ENCODE data around the gene CTNNA1.

Gene CTNNA1

GRCh38 chr5:138849882-138850281 is 96.7 kb downstream of the CTNNA1 start:
- no peak for DNase-seq (ENCODE audit: low read depth)

- DNase-seq (ENCODE audit: low read depth), result no peak
Observed at GRCh38 chr5:138850865-138851435, 97.7 kb downstream of the CTNNA1 start.

GRCh38 chr5:138853132-138853531 is 99.9 kb downstream of the CTNNA1 start:
- DNase-seq (ENCODE audit: low read depth), result no peak

GRCh38 chr5:138867011-138867410 is 113.8 kb downstream of the CTNNA1 start:
- no peak for DNase-seq (ENCODE audit: low read depth)

- DNase-seq (ENCODE audit: low read depth), result no peak
Observed at GRCh38 chr5:138869038-138869437, 115.8 kb downstream of the CTNNA1 start.

GRCh38 chr5:138869763-138870500 is 116.7 kb downstream of the CTNNA1 start:
- DNase-seq (ENCODE audit: low read depth), result no peak

- DNase-seq (ENCODE audit: low read depth), result no peak
Observed at GRCh38 chr5:138870611-138871010, 117.4 kb downstream of the CTNNA1 start.

GRCh38 chr5:138872841-138873465 is 119.7 kb downstream of the CTNNA1 start:
- no peak for DNase-seq (ENCODE audit: low read depth)

- DNase-seq (ENCODE audit: low read depth), result no peak
Observed at GRCh38 chr5:138873466-138874221, 120.4 kb downstream of the CTNNA1 start.

GRCh38 chr5:138874241-138874640 is 121.0 kb downstream of the CTNNA1 start:
- no peak for DNase-seq (ENCODE audit: low read depth)

- peak; percentile 45 for DNase-seq (ENCODE audit: low read depth)
Observed at GRCh38 chr5:138874771-138875551, 121.7 kb downstream of the CTNNA1 start, which contains the start of gene LRRTM2. TSS of gene LRRTM2 (minus strand) at chr5:138875335. CDS start at chr5:138874911, 424 bp downstream.

- DNase-seq (ENCODE audit: low read depth), result no peak
Observed at GRCh38 chr5:138875552-138875875, 122.3 kb downstream of the CTNNA1 start.

GRCh38 chr5:138875946-138876345 is 122.7 kb downstream of the CTNNA1 start:
- DNase-seq (ENCODE audit: low read depth), result no peak

GRCh38 chr5:138876811-138877210 is 123.6 kb downstream of the CTNNA1 start:
- DNase-seq (ENCODE audit: low read depth), result no peak

GRCh38 chr5:138878437-138879235 is 125.4 kb downstream of the CTNNA1 start:
- DNase-seq (ENCODE audit: low read depth), result no peak

- no peak for DNase-seq (ENCODE audit: low read depth)
Observed at GRCh38 chr5:138883211-138883610, 130.0 kb downstream of the CTNNA1 start.

GRCh38 chr5:138884094-138884493 is 130.9 kb downstream of the CTNNA1 start:
- no peak for DNase-seq (ENCODE audit: low read depth)

GRCh38 chr5:138884554-138884953 is 131.3 kb downstream of the CTNNA1 start:
- DNase-seq (ENCODE audit: low read depth), result no peak

GRCh38 chr5:138889994-138890393 is 136.8 kb downstream of the CTNNA1 start:
- no peak for DNase-seq (ENCODE audit: low read depth)

GRCh38 chr5:138890644-138891043 is 137.4 kb downstream of the CTNNA1 start:
- DNase-seq (ENCODE audit: low read depth), result no peak

- no peak for DNase-seq (ENCODE audit: low read depth)
Observed at GRCh38 chr5:138895918-138896317, 142.7 kb downstream of the CTNNA1 start.
